HCT116 (cell line): Measurements from ENCODE around the gene PRKN. TPM values are rescaled to one million over a fixed set of nuclear protein-coding genes. Genes with fewer than 3 reads are reported as not detected.

Experiments used
- ATAC-seq: fragments of 200-7000 bp; cut with Tn5 transposase; 2 replicates; pipeline ENCODE4 v1.9.1; 2020; ENCODE audit warnings: mild to moderate bottlenecking, moderate library complexity
- BruUV-seq: library from RNA; stranded (reverse); fragments of 400-500 nt; replicated peaks from 2 replicates; lab custom pipeline; 2021; lab: Mats Ljungman, UMichigan
- CTCF ChIA-PET: fragments of 300-600 bp; sonication (Branson Sonifier 250); formaldehyde crosslinking; loops from one replicate; lab custom pipeline; 2021; ENCODE audit warnings: antibody characterized with exemption; lab: Charles Lee
- POLR2A ChIA-PET: fragments of 300-600, 350-600 bp; sonication (Branson Sonifier 250); formaldehyde crosslinking; loops from one replicate; lab custom pipeline; 2021; ENCODE audit warnings: antibody characterized with exemption; lab: Charles Lee
- RAD21 ChIA-PET, 2 experiments: fragments of 300-600 bp; sonication (Branson Sonifier 250); formaldehyde crosslinking; loops; one replicate each; lab custom pipeline; 2023; ENCODE audit warnings: low total read pairs in 2 of 2; ENCODE audit not compliant: uncharacterized antibody in 2 of 2, unreplicated experiment in 2 of 2, low non-redundant PET in 1 of 2; lab: Charles Lee
- DNase-seq: peaks from one replicate; pipeline ENCODE4 v3.0.0-alpha.2; 2010; ENCODE audit warnings: low read depth, low spot score
- H2AFZ ChIP-seq: fragments of 200-600 bp; shearing (Covaris generic), sonication (generic); 2 replicates; pipeline ENCODE4 v1.6.1; 2017; ENCODE audit warnings: low read depth, mixed run types, mixed read lengths, antibody characterized with exemption, low read length; ENCODE audit not compliant: poor library complexity, severe bottlenecking
- H3K27ac ChIP-seq: 2 replicates; pipeline ENCODE4 v1.5.1; 2012; ENCODE audit warnings: low read depth, low read length
- H3K27me3 ChIP-seq: fragments of 200-600 bp; sonication (generic); 2 replicates; pipeline ENCODE4 v1.6.1; 2016; ENCODE audit warnings: mixed run types, low read length, mixed read lengths; ENCODE audit not compliant: insufficient read depth
- H3K36me3 ChIP-seq, 2 experiments: fragments of 200-500 bp in 1 of 2; fragments of 200-600 bp in 1 of 2; sonication (Bioruptor generic) in 1 of 2; sonication (generic) in 1 of 2; 2 replicates each; pipeline versions ENCODE4 v1.5.1 to v1.6.1; 2014 to 2016; ENCODE audit warnings: low read length in 2 of 2, inconsistent platforms in 1 of 2, mixed read lengths in 1 of 2, mixed run types in 1 of 2; ENCODE audit not compliant: insufficient read depth in 2 of 2, control insufficient read depth in 1 of 2
- H3K4me1 ChIP-seq, 2 experiments: fragments of 200-600 bp in 1 of 2; sonication (generic) in 1 of 2; 2 replicates each; pipeline versions ENCODE4 v1.5.1 to v1.6.1; 2012 to 2017; ENCODE audit warnings: low read length in 2 of 2, inconsistent platforms in 1 of 2, mild to moderate bottlenecking in 1 of 2, mixed read lengths in 1 of 2, mixed run types in 1 of 2, moderate library complexity in 1 of 2; ENCODE audit not compliant: insufficient read depth in 2 of 2, control insufficient read depth in 1 of 2
- H3K4me2 ChIP-seq: fragments of 200-600 bp; sonication (generic); 2 replicates; pipeline ENCODE4 v1.6.1; 2017; ENCODE audit warnings: mixed run types, low read length, mixed read lengths
- H3K4me3 ChIP-seq, 2 experiments: fragments of 200-600 bp in 1 of 2; sonication (generic) in 1 of 2; replicated peaks in 1 of 2; 2 replicates each; pipeline ENCODE4 v1.5.1; 2011 to 2016; ENCODE audit warnings: low read length in 2 of 2, control low read depth in 1 of 2, low read depth in 1 of 2, mild to moderate bottlenecking in 1 of 2, mixed read lengths in 1 of 2, mixed run types in 1 of 2
- H3K79me2 ChIP-seq: fragments of 200-600 bp; sonication (generic); 2 replicates; pipeline ENCODE4 v1.6.1; 2017; ENCODE audit warnings: mild to moderate bottlenecking, mixed run types, low read length, moderate library complexity, mixed read lengths; ENCODE audit not compliant: insufficient read depth
- H3K9ac ChIP-seq: fragments of 200-600 bp; sonication (generic); 2 replicates; pipeline ENCODE4 v1.6.1; 2016; ENCODE audit warnings: low read length, mixed read lengths
- H3K9me2 ChIP-seq: fragments of 200-600 bp; sonication (generic), shearing (Covaris generic); 2 replicates; pipeline ENCODE4 v1.6.1; 2017; ENCODE audit warnings: mixed run types, mild to moderate bottlenecking, moderate library complexity; ENCODE audit not compliant: insufficient read depth
- H3K9me3 ChIP-seq, 2 experiments: fragments of 200-500 bp in 1 of 2; fragments of 200-600 bp in 1 of 2; sonication (Bioruptor generic) in 1 of 2; sonication (generic) in 1 of 2; 2 replicates each; pipeline ENCODE4 v1.6.1; 2014 to 2017; ENCODE audit warnings: low read length in 2 of 2, mixed read lengths in 2 of 2, inconsistent platforms in 1 of 2, low read depth in 1 of 2, mild to moderate bottlenecking in 1 of 2, mixed run types in 1 of 2, moderate library complexity in 1 of 2; ENCODE audit not compliant: control insufficient read depth in 1 of 2, insufficient read depth in 1 of 2
- H4K20me1 ChIP-seq: fragments of 200-600 bp; sonication (generic), shearing (Covaris generic); 2 replicates; pipeline ENCODE4 v1.6.1; 2017; ENCODE audit warnings: mixed run types, mild to moderate bottlenecking, moderate library complexity; ENCODE audit not compliant: insufficient read depth
- ATF3 ChIP-seq: IDR thresholded peaks from 2 replicates; pipeline ENCODE4 v1.6.1; 2012
- CBX3 ChIP-seq: IDR thresholded peaks from 2 replicates; pipeline ENCODE4 v1.6.1; 2012; ENCODE audit warnings: low read depth
- CEBPB ChIP-seq: IDR thresholded peaks from 2 replicates; pipeline ENCODE4 v1.6.1; 2012; ENCODE audit warnings: low read depth
- EGR1 ChIP-seq: IDR thresholded peaks from 2 replicates; pipeline ENCODE4 v1.6.1; 2012; ENCODE audit warnings: low read depth
- ELF1 ChIP-seq: IDR thresholded peaks from 2 replicates; pipeline ENCODE4 v1.6.1; 2012; ENCODE audit warnings: low read depth, borderline replicate concordance
- EZH2 ChIP-seq: fragments of 200-600 bp; sonication (generic); IDR thresholded peaks from 2 replicates; pipeline ENCODE4 v1.6.1; 2017; ENCODE audit warnings: antibody characterized with exemption, mixed run types
- EZH2phosphoT487 ChIP-seq: fragments of 200-600 bp; IDR thresholded peaks from 2 replicates; pipeline ENCODE4 v1.6.1; 2018; ENCODE audit warnings: antibody characterized with exemption, borderline replicate concordance
- FOSL1 ChIP-seq: IDR thresholded peaks from 2 replicates; pipeline ENCODE4 v1.6.1; 2012; ENCODE audit warnings: low read depth
- JUND ChIP-seq: IDR thresholded peaks from 2 replicates; pipeline ENCODE4 v1.6.1; 2012
- MAX ChIP-seq: IDR thresholded peaks from 2 replicates; pipeline ENCODE4 v1.6.1; 2012
- POLR2A ChIP-seq: IDR thresholded peaks from 2 replicates; pipeline ENCODE4 v1.7.0; 2011; ENCODE audit warnings: borderline replicate concordance; ENCODE audit not compliant: insufficient read depth, insufficient read length; ENCODE audit errors: extremely low read depth
- POLR2AphosphoS5 ChIP-seq: IDR thresholded peaks from 2 replicates; pipeline ENCODE4 v1.6.1; 2011; ENCODE audit warnings: mild to moderate bottlenecking, low read depth, low read length, moderate library complexity
- RAD21 ChIP-seq: IDR thresholded peaks from 2 replicates; pipeline ENCODE4 v1.6.1; 2012; ENCODE audit warnings: low read depth, mild to moderate bottlenecking
- REST ChIP-seq: IDR thresholded peaks from 2 replicates; pipeline ENCODE4 v1.6.1; 2012; ENCODE audit warnings: low read depth
- SIN3A ChIP-seq: IDR thresholded peaks from 2 replicates; pipeline ENCODE4 v1.6.1; 2012; ENCODE audit warnings: low read depth
- SP1 ChIP-seq: IDR thresholded peaks from 2 replicates; pipeline ENCODE4 v1.6.1; 2012; ENCODE audit warnings: low read depth
- SRF ChIP-seq: IDR thresholded peaks from 2 replicates; pipeline ENCODE4 v1.6.1; 2012; ENCODE audit warnings: low read depth
- YY1 ChIP-seq: IDR thresholded peaks from 2 replicates; pipeline ENCODE4 v1.6.1; 2011; ENCODE audit warnings: low read length, low read depth, moderate library complexity, mild to moderate bottlenecking; ENCODE audit not compliant: insufficient replicate concordance; ENCODE audit errors: extremely low read depth
- intact Hi-C: fragments of 100-400 bp; cut with micrococcal nuclease; formaldehyde crosslinking; loops from 2 replicates; pipeline ENCODE4 v1.10.0; 2022
- total RNA-seq: library from RNA; stranded (reverse); gene quantifications from one replicate; pipeline ENCODE4 v1.2.1, GENCODE V29; 2021; ENCODE audit not compliant: unreplicated experiment
- TF ChIP-seq, protein P1 (sequence below), 3 experiments: fragments of 200-600 bp in 1 of 3; sonication (generic) in 1 of 3; IDR thresholded peaks in 2 of 3; conservative IDR thresholded peaks in 1 of 3; 2 replicates each; pipeline ENCODE4 v1.5.1; 2012 to 2017; ENCODE audit warnings: low read depth in 2 of 3, low read length in 2 of 3, antibody characterized with exemption in 1 of 3, borderline replicate concordance in 1 of 3, control low read depth in 1 of 3, mild to moderate bottlenecking in 1 of 3, mixed read lengths in 1 of 3, mixed run types in 1 of 3, moderate library complexity in 1 of 3; ENCODE audit not compliant: insufficient read depth in 1 of 3
- TF ChIP-seq, protein P2 (sequence below): IDR thresholded peaks from 2 replicates; pipeline ENCODE4 v1.6.1; 2011; ENCODE audit warnings: mild to moderate bottlenecking, low read length, moderate library complexity; ENCODE audit not compliant: insufficient replicate concordance; ENCODE audit errors: extremely low read depth

Gene PRKN
- total RNA-seq, 1 experiment from 2014 or later, result 2.6 TPM

DNA sequence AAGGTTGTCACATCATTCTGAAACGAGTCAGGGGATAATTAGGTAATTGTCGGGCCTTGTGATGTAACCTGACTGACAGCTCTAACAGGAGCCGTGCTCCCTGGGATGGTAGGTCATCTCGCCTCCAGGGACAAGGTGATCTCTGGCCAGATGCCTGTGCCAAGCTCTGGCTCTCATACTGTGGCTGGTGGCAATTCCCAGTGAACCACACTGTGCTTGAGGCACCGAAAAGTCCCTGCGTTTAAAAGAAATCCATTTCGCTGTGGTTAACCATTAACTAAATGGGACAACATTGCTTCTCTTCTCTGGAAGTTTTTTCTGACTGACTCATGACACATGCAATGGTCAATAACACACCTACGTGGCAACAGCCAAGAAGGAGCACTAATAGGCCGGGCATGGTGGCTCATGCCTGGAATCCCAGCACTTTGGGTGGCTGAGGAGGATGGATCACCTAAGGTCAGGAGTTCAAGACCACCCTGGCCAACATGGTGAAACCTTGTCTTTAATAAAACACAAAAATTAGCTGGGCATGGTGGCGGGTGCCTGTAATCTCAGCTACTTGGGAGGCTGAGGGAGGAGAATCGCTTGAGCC is 669.2 kb downstream of the PRKN start:
- no peaks in the 10 kb centered on the region for H3K27me3 ChIP-seq
- no peak overlapping the region for H3K27ac ChIP-seq
- no peak overlapping the region for H2AFZ ChIP-seq
- no peaks in the 10 kb centered on the region for H3K9me3 ChIP-seq
- no peaks in the 10 kb centered on the region for H3K36me3 ChIP-seq
- no peak overlapping the region for H3K4me3 ChIP-seq
- H3K4me1 ChIP-seq, result peaks cover 17 to 46% of the 10 kb centered on the region in 2 experiments; a peak in 3 of 4 replicates
- CTCF ChIA-PET, result no interaction called here
- H3K79me2 ChIP-seq, result no peaks in the 10 kb centered on the region
- intact Hi-C loops, result no loop called here
- no peak overlapping the region for H3K9ac ChIP-seq
- RAD21 ChIA-PET, result no interaction called here
- no TSS peak for BruUV-seq
- ATAC-seq, result peak; percentile 90
- H4K20me1 ChIP-seq, result no peaks in the 10 kb centered on the region
- DNase-seq, result peak; percentile 93
- H3K9me2 ChIP-seq, result no peaks in the 10 kb centered on the region
- H3K4me2 ChIP-seq, result peak overlapping the region; percentile 65
- POLR2A ChIA-PET, result no interaction called here
- TF ChIP-seq CBX3 (peak; percentile 95), ELF1 (no peak), FOSL1 (peak; percentile 82), POLR2A (no peak), ATF3 (no peak), SP1 (peak; percentile 91), SIN3A (peak; percentile 56), CEBPB (peak; percentile 82), EZH2 (no peak), MAX (peak; percentile 88), YY1 (no peak), REST (no peak), RAD21 (peak; percentile 34), SRF (peak; percentile 56; the same call in 1 of the 2 replicates), POLR2AphosphoS5 (peak; percentile 55; the same call in 1 of the 2 replicates), EZH2phosphoT487 (no peak), JUND (peak; percentile 91), EGR1 (no peak; the same call in 1 of the 2 replicates)
- TF ChIP-seq, protein P1, sequence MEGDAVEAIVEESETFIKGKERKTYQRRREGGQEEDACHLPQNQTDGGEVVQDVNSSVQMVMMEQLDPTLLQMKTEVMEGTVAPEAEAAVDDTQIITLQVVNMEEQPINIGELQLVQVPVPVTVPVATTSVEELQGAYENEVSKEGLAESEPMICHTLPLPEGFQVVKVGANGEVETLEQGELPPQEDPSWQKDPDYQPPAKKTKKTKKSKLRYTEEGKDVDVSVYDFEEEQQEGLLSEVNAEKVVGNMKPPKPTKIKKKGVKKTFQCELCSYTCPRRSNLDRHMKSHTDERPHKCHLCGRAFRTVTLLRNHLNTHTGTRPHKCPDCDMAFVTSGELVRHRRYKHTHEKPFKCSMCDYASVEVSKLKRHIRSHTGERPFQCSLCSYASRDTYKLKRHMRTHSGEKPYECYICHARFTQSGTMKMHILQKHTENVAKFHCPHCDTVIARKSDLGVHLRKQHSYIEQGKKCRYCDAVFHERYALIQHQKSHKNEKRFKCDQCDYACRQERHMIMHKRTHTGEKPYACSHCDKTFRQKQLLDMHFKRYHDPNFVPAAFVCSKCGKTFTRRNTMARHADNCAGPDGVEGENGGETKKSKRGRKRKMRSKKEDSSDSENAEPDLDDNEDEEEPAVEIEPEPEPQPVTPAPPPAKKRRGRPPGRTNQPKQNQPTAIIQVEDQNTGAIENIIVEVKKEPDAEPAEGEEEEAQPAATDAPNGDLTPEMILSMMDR (IDR thresholded peaks at IDR 0.05 in 2 of 3, conservative IDR thresholded peaks at IDR 0.05 in 1 of 3; ENCODE audit: borderline replicate concordance in 1 of 3, insufficient read depth in 1 of 3, low read depth in 2 of 3, low read length in 2 of 3), result no peak
- TF ChIP-seq, protein P2, sequence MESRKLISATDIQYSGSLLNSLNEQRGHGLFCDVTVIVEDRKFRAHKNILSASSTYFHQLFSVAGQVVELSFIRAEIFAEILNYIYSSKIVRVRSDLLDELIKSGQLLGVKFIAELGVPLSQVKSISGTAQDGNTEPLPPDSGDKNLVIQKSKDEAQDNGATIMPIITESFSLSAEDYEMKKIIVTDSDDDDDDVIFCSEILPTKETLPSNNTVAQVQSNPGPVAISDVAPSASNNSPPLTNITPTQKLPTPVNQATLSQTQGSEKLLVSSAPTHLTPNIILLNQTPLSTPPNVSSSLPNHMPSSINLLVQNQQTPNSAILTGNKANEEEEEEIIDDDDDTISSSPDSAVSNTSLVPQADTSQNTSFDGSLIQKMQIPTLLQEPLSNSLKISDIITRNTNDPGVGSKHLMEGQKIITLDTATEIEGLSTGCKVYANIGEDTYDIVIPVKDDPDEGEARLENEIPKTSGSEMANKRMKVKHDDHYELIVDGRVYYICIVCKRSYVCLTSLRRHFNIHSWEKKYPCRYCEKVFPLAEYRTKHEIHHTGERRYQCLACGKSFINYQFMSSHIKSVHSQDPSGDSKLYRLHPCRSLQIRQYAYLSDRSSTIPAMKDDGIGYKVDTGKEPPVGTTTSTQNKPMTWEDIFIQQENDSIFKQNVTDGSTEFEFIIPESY, result peak; percentile 58
